ENCODE measurements around the gene MAST4. TPM values are rescaled to one million over a fixed set of nuclear protein-coding genes. Genes with fewer than 3 reads are reported as not detected.

Gene MAST4
- total RNA-seq, 1 donor from 2014 or later = 0.99 TPM

DNA sequence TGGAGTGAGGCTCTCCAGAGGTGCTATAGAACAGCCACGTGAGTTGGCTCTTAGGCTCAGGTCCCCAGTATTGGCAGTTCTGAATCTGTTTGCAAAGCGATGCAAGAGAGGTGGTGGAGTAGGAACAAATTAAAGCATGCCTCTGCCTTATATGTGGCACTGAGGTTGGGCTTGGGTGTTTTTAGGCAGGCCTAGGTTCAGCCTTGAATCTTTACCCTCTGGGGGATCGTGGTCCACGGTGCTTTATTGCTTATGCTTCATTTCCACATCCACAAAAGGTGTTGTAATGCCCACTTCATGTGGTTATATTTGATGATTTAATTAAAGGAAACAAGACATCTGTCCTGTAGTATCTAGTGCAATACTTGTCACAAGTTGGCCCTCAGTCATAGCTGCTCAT is 544.2 kb downstream of the MAST4 start:
- Histone ChIP-seq H3K4me3 (no peak overlapping the region), H2AFZ (replicated peaks) (no peak overlapping the region), H3K9me3 (ENCODE audit: low read depth) (no peaks in the 10 kb centered on the region), H3K9ac (no peak overlapping the region), H3K4me1 (no peaks in the 10 kb centered on the region), H3K79me2 (ENCODE audit: low read depth) (no peaks in the 10 kb centered on the region), H3K27me3 (no peaks in the 10 kb centered on the region), H3K27ac (no peak overlapping the region), H3F3A (ENCODE audit: low read depth) (no peaks in the 10 kb centered on the region), H4K20me1 (ENCODE audit: low read depth) (no peaks in the 10 kb centered on the region), H3K4me2 (no peak overlapping the region), H3K36me3 (no peaks in the 10 kb centered on the region)
- Mint-ChIP-seq H3K36me3 (peaks cover 8% of the 10 kb centered on the region), H3K4me1 (peaks cover 4% of the 10 kb centered on the region), H3K4me3 (no peak overlapping the region), H3K9me3 (no peaks in the 10 kb centered on the region), H3K27ac (no peak overlapping the region), H3K27me3 (ENCODE audit: insufficient read depth, low read depth) (peaks cover 6% of the 10 kb centered on the region)
- DNase-seq (ENCODE audit: low spot score) = no peak
- TF ChIP-seq, protein P1, sequence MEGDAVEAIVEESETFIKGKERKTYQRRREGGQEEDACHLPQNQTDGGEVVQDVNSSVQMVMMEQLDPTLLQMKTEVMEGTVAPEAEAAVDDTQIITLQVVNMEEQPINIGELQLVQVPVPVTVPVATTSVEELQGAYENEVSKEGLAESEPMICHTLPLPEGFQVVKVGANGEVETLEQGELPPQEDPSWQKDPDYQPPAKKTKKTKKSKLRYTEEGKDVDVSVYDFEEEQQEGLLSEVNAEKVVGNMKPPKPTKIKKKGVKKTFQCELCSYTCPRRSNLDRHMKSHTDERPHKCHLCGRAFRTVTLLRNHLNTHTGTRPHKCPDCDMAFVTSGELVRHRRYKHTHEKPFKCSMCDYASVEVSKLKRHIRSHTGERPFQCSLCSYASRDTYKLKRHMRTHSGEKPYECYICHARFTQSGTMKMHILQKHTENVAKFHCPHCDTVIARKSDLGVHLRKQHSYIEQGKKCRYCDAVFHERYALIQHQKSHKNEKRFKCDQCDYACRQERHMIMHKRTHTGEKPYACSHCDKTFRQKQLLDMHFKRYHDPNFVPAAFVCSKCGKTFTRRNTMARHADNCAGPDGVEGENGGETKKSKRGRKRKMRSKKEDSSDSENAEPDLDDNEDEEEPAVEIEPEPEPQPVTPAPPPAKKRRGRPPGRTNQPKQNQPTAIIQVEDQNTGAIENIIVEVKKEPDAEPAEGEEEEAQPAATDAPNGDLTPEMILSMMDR (IDR thresholded peaks at IDR 0.05) = no peak
- no peak for TF ChIP-seq EZH2 (IDR thresholded peaks at IDR 0.05)
- no peak for TF ChIP-seq EZH2phosphoT487 (IDR thresholded peaks at IDR 0.05)

DNA sequence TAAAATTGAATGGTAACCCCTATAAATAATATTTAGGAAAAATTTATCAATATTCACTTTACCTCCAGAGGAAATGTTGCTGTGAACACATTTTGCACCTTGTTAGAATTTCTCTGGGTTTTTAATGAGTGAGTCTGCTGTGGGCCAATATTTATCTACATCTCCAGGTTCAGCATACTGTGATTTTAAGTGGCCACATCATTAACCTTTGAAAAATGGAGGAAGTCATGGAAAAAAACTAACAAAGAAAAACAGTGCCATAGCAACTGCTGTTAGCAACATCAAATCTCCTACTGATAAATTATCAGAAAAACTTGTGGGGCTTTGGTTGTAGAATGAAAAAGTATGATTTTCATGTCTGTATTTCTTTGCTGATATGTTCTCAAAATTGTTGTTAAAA is 545.5 kb downstream of the MAST4 start:
- H3K27ac Mint-ChIP-seq = no peak overlapping the region
- Histone ChIP-seq H3K9ac (no peak overlapping the region), H3K79me2 (ENCODE audit: low read depth) (no peaks in the 10 kb centered on the region), H3F3A (ENCODE audit: low read depth) (no peaks in the 10 kb centered on the region), H3K9me3 (ENCODE audit: low read depth) (no peaks in the 10 kb centered on the region), H2AFZ (replicated peaks) (no peak overlapping the region), H3K4me1 (no peaks in the 10 kb centered on the region), H3K4me3 (no peak overlapping the region), H3K4me2 (no peak overlapping the region), H3K27ac (no peak overlapping the region), H3K36me3 (no peaks in the 10 kb centered on the region), H4K20me1 (ENCODE audit: low read depth) (no peaks in the 10 kb centered on the region), H3K27me3 (no peaks in the 10 kb centered on the region)
- H3K4me1 Mint-ChIP-seq = peaks cover 4% of the 10 kb centered on the region
- peaks cover 6% of the 10 kb centered on the region for H3K27me3 Mint-ChIP-seq (ENCODE audit: insufficient read depth, low read depth)
- H3K4me3 Mint-ChIP-seq = no peak overlapping the region
- H3K36me3 Mint-ChIP-seq = peaks cover 9% of the 10 kb centered on the region
- no peak for TF ChIP-seq EZH2phosphoT487 (IDR thresholded peaks at IDR 0.05)
- TF ChIP-seq, protein P1 (IDR thresholded peaks at IDR 0.05) = no peak
- TF ChIP-seq EZH2 (IDR thresholded peaks at IDR 0.05) = no peak
- no peak for DNase-seq (ENCODE audit: low spot score)
- no peaks in the 10 kb centered on the region for H3K9me3 Mint-ChIP-seq

DNA sequence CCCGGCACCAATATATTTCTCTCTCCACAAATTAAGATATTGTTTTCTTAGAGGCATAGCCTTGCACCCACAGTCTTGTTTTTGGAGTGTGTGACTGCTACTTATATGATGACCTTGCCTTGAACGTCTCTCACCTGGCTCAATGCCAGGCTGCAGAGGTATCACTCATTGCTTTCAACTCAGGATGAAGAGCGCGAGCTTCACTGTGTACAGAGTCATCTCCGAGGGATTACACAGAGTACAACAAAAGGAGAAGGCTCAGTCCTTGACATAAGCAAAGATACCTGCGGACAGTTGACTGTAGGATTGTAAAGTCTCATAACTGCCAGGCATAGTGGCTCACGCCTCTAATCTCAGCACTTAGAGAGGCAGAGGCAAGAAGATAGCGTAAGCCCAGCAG is 546.6 kb downstream of the MAST4 start:
- no peaks in the 10 kb centered on the region for H3K27me3 ChIP-seq
- H3K79me2 ChIP-seq (ENCODE audit: low read depth) = no peaks in the 10 kb centered on the region
- no peaks in the 10 kb centered on the region for H3F3A ChIP-seq (ENCODE audit: low read depth)
- Mint-ChIP-seq H3K36me3 (peaks cover 9% of the 10 kb centered on the region), H3K4me3 (no peak overlapping the region), H3K27me3 (ENCODE audit: insufficient read depth, low read depth) (peaks cover 6% of the 10 kb centered on the region), H3K9me3 (no peaks in the 10 kb centered on the region), H3K27ac (no peak overlapping the region), H3K4me1 (peaks cover 4% of the 10 kb centered on the region)
- no peak overlapping the region for H3K4me3 ChIP-seq
- no peaks in the 10 kb centered on the region for H3K9me3 ChIP-seq (ENCODE audit: low read depth)
- H3K27ac ChIP-seq = no peak overlapping the region
- DNase-seq (ENCODE audit: low spot score) = no peak
- H3K36me3 ChIP-seq = no peaks in the 10 kb centered on the region
- no peak overlapping the region for H2AFZ ChIP-seq (replicated peaks)
- no peaks in the 10 kb centered on the region for H4K20me1 ChIP-seq (ENCODE audit: low read depth)
- no peak overlapping the region for H3K9ac ChIP-seq
- no peaks in the 10 kb centered on the region for H3K4me1 ChIP-seq
- H3K4me2 ChIP-seq = no peak overlapping the region
- TF ChIP-seq EZH2phosphoT487 (IDR thresholded peaks at IDR 0.05) (no peak), EZH2 (IDR thresholded peaks at IDR 0.05) (no peak)
- TF ChIP-seq, protein P1 (IDR thresholded peaks at IDR 0.05) = no peak

Data from neural progenitor cell (in vitro differentiated cells).